Activated CD4-positive, CD25-positive, alpha-beta regulatory T cell treated with anti-CD3 and anti-CD28 coated beads, Interleukin-2, amount 50 U/mL, for 24 hours (primary cell): ENCODE results near the gene SLC25A23.
"Not testable (repeated sequence)": the region's sequence is repeated elsewhere in the genome, so short reads cannot be mapped to it uniquely, and the experiment has no call there.

Source experiments
- ATAC-seq, 2 donors: fragments of 150-1000 bp; cut with Tn5 transposase; one replicate each; pipeline ENCODE4 v1.10.0; 2021; ENCODE audit warnings: mild to moderate bottlenecking in 1 of 2, moderate library complexity in 1 of 2

The SLC25A23 gene

DNA sequence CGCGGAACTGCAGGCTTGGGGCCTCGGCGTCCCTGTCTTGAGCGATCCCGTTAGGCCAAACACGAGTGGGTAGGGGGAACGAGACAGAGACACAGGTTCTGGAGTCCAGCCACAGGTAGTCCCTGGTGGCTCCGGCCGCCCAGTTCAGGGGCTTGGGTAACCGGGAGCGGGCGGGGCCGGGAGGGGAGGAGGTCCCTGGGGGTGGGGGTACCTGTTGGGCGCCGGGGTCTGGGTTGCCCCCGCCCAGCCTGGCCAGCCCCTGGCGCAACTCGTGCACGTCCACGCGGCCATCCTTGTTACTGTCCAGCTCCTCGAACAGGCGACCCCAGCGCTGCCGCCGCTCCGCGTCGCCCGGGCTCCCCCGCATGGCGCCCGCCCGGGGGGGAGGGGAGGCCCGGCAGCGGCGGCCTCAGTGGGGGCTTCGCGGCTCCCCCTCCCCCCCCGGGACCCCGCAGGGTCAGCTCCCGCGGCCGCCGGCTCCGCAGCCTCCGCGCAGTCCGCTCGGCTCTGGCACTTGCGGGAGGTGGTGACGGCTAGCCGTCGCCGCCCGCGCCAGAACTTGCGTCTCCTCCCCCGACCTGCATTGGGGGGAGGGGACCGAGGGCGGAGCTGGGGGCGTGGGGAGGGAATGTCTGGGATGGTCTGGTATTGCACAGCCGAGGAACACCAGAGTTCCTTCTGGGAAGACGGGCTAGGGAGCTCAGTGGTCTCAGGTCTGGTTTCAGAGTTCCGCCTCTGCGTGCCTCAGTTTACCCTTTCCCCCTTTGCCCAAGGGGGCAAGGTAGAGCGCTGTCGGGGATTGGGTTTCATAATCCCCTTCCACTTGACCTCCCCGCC lies at the start of gene SLC25A23:
Gene SLC25A23 (minus strand): TSS at position 531 of the 837 bp plus-strand sequence. CDS start 164 bp downstream, at position 367.
- peak; percentile 8 to 22 for ATAC-seq

DNA sequence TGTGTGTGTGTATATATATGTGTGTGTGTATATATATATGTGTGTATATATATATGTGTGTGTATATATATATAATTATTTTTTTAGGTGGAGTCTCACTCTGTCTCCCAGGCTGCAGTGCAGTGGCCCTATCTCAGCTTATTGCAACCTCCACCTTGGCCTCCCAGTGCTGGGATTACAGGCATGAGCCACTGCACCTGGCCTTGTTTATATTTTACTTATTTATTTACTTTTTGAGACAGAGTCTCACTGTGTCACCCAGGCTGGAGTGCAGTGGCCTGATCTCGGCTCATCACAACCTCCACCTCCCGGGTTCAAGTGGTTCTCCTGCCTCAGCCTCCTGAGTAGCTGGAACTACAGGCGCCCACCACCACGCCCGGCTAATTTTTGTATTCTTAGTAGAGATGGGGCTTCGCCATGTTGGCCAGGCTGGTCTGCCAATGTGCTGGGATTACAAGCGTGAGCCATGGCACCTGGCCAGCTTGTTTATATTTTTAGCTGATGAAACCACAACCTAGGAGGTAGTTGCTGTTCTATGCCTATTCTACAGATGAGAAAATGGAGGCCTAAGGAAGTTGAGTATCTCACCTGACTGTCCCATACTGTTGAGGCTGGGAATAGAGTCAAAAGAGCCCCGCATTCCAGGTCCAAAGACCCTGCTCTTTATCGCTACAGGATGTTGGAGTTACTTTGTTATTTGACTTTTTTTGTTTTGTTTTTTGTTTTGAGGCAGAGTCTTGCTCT lies 48.6 kb upstream of the SLC25A23 start:
- ATAC-seq = not testable (repeated sequence)

DNA sequence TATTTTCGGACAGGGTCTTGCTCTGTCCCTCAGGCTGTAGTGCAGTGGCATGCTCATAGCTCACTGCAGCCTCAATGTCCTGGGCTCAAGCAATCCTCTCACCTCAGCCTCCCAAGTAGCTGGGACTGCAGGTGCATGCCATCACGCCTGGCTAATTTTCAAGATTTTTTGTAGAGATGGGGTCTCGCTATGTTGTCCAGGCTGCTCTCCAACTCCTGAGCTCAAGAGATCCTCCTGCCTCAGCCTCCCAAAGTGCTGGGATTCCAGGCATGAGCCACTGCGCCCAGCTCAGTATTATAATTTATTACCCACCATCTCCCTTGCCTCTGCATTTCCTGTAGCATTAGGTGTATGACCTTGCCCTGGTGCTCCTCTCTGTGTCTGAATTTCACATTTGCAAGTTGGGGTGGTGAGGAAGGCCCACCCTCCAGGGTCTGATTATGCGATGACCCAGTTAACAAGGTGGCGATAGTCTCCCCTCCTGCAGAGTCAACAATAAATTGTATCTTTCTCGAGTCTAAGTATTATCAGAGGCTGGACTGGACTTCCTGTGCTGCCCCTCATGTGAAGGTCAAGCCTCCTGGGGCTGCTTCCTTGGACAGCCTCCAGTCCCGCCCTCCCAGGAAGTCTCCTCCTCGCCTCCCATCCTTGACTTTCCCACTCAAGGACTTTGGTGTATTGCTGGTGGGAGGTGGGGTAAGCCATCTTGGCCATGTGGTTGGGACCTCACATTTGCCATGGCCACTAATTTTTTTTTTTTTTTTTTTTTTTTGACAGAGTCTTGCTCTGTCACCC lies 44.0 kb upstream of the SLC25A23 start:
- ATAC-seq = no peak

DNA sequence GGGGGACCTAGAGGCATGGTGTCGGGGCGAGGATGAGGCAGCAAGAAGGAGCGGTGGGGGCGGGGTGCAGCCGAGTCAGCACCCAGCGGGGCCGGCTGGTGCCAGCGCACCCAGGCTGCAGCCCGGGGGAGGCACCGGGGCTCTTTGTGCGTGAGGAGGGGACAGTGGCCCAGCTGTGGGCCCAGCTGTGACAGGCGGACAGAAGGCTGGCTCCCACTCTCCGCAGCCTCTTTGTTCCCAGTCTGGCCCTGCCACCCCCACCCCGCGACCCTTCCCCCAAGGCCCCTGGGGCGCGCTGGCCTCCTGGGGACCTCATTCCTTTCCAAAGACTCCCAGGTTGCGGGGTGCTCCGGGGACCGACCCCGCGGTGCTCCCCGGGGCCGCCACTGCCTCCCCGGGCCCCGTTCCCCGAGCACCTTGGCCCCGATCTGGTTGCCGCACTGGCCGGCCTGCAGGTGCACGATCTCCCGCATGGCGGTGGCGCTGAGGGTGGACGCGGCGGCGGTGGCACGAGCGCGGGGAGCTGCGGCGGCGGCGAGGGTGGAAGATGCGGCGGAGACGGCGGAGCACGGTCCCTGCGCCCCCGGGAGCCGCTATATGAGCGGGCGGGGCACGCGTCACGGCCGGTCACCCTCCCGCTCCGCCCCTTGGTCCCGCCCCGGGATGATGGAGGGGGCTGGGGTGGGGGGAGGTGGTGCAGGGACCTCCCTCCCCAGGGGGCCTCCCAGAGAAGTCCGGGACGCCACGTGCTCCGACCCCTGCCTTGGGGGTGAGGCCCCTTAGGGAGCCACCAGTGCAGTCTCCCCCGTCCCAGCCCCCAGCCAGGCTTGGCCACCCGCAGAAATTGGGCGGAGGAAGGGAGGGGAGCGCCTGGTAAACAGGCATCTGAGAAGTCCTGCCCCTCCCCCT lies 42.4 kb upstream of the SLC25A23 start, which contains the start of gene TUBB4A:
Gene TUBB4A (minus strand): TSS at position 570 of the 909 bp plus-strand sequence. CDS start 97 bp downstream, at position 473.
- ATAC-seq = peak; percentile 59 to 61

DNA sequence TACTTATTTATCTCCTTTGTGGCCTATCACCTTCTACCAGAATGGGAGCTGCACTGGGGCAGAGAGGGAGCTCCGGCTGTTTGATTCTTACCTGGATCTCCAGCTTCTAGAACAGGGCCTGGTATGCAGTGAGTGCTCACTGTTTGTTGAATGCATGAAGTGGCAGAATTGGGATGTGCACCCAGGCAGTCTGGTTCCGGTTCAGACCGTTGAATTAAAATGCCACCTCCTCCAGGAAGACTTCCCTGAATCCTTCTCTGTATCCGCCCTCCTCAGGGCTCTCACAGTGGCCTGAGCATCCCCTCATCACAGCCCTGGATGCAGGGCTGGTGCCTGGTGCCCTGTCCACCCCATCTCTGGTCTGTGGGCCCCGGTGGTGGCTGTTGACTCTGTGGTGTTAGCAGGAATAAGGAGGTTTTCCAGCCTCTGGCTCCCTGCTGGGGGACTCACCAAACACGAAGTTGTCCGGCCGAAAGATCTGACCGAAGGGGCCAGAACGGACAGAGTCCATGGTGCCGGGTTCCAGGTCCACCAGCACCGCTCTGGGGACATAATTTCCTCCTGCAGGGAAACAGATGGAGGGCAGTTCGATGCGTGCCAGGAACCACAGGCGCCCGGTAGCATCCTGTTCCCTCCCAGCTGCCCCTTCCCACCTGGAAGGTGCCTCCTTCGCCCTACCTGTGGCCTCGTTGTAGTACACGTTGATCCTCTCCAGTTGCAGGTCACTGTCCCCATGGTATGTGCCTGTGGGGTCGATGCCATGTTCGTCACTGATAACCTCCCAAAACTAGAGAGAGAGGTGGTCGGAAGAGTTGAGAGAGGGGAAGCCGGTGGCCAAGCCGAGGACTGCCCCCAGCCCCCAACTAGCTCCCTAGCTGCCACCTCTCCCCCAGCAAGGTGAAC lies 41.5 kb upstream of the SLC25A23 start:
- no peak for ATAC-seq

DNA sequence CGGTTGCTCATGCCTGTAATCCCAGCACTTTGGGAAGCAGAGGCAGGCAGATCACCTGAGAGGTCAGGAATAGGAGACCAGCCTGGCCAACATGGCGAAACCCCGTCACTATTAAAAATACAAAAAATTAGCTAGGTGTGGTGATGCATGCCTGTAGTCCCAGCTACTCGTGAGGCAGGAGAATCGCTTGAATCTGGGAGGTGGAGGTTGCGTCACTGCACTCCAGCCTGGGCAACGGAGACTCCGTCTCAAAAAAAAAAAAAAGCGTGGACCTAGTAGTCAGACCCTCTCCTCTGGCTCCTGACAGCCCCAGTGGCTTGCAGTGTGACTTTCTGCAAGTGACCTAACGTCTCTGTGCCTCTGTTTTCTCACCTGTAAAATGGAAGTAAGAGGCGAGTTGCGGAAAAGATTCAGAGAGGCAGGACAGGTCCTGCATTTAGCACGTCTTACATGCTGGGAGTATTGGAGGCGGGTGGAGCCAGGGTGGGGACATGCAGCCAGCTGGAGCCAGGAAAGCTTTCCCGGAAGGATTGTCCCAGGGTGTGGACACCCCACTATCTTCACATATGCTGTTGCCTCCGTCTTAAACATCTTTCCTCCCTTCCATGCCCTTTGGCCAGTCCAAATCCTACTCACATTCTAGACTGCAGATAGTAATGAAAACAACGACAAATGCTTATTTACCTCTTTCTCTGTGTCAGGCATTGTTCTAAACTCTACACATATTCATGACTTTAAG lies 39.6 kb upstream of the SLC25A23 start:
- no peak for ATAC-seq

DNA sequence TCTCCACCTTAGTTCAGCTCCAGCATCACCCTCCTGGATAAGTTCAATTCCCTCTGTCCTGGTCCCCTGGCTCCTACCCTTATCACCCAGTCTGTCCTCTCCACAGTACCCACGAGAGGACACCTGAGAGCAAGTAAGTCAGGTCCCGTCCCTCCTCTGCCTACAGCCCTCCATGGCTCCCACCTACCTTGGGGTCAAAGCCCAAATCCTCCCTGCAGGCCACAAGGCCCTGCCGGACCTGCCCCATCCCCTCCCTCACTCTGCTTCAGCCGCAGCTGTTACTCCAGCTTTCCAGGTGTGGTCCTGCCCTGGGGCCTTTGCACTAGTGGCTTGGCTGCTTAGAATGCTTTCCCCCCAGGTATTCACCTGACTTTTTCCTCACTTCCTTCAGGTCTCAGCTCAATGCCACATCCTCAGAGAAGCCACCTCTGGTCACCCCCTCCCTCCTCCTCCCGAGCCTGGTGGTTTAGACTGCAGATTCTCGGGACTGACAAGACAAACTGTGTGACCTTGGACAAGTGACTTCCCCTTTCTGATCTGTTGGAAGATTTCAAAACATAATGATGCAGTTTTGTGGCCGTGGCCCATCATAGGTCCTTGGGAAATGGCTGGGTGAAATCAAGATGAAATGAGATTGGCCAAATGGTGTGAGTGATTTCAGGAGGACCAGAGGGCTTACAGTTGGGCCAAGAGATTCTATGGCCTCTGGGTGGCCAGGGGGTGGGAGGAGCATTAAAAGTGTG lies 38.9 kb upstream of the SLC25A23 start:
- ATAC-seq = no peak

DNA sequence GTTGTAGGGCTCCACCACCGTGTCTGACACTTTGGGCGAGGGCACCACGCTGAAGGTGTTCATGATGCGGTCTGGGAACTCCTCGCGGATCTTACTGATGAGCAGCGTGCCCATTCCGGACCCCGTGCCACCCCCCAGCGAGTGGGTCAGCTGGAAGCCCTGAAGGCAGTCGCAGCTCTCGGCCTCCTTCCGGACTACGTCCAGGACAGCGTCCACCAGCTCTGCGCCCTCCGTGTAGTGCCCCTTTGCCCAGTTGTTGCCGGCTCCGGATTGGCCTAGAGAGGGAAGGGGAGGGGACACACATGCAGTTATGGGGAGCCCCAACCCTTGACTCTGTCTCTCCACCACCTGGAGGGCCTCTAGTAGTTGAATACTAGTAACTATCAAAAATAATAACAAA lies 36.4 kb upstream of the SLC25A23 start:
- ATAC-seq = no peak

DNA sequence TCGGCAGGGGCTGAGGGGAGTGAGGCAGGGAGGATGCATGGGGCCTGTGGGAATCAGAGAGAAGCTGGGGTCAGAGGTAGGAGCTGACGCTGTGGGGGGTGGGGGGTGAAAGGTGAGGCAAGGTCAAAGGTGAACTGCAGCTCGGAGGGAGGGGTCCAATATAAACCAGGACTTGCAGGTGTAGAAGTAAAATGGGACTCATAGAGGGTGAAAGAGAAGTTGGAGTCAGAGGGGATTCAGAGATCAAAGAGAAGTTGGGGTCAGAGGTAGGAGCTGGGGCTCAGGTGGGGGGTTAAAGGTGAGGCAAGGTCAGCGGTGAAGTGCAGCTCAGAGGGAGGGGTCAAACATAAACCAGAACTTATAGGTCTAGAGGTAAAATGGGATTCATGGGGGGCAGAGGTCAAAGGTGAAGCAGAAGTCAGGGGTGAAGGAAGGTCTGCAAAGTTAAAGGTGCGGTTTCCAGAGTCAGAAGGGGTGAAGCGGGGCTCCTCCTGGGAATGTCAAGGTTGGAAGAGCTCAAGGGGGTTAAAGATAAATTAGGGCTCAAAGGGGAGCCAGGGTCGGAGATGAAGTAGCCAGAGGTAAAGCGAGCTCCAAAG lies 34.9 kb upstream of the SLC25A23 start:
- ATAC-seq = no peak

DNA sequence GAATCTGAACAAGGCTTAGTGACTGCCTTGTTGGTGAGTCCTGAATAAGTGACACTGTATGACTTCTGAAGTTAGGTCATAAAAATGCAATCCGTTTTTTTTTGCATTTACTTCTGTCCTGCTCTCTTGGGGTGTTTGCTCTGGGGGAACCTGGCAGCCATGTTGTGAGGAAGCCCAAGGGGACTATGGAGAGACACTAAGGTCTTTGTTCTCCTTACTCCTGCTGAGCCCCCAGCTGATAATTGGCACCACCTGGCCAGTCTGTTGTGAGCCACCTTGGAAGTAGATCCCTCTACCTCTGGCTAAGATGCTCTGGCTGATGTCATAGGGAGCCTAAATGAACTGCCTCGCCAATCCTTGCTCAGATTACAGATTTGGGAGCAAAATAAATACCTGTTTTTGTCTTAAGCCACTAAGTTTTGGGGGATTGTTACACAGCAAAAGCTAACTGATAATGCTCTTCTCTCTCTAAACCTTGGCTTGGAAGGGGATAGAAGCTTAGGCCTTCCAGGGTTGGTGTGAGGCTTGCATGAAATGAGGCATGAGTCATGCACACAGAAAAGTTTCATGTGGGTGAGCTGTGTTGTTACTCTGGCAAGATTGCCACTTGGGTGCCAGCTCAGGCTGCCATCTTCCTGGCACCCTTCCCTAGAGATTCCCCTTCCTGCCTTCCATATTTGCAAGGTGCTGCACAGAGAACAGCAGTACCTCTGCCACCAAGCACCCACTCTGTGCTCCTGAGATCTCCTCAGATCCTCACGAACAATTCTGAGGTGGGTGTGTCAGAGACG lies 32.4 kb upstream of the SLC25A23 start:
- ATAC-seq = no peak

DNA sequence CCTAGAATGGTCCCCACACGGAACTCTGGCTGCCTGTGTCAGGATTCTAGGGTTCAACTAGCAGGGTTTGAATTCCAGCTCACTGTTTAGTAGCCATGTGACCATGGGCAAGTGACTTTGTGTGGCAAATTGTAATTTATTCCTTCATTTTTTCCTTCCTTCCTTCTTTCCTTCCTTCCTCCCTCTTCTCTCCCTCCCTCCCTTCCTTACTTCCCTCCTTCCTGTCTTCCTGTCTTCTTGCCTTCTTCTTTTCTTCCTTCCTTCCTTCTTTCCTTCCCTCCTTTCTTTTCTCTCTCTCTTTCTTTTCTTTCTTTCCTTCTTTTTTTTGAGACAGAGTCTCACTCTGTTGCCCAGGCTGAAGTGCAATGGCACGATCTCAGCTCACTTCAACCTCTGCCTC lies 30.5 kb upstream of the SLC25A23 start:
- no peak for ATAC-seq

DNA sequence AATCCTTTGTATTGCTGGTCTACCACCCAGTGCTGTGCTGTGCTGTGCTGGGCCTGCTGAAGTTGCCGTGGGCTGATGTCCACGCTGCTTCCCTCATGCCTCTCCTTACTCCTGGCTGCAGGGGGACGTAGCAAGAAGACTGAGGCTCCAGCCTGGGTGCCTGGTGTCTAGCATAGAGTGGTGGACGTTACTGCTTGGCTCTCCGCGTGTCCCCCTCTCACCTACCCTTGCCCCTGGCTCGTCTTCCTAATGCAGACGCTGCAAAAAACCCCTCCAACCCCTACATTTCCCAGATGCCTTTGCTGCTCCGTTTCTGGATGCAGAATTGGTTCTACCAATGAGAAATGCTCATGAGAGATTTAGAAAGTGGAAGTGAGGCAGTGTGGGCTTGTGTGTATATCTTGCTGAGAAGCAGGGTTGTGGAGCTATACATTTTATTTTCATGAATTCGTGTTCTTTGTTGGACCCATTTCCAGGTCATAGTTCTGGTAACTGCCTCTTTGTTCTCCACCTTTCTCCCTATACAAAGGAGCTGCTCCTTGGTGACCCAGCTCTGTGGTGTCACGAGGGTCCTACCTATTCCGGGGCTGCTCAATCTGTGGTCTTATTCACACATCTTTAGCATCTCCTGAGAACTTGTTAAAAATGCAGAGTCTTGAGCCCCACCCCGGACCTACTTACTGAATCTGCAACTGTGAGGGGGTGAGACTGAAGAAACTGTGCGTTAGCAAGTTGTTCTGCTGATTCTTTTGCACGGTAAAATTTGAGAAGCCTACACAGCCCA lies 29.9 kb upstream of the SLC25A23 start:
- ATAC-seq = peak; percentile 79 to 89

DNA sequence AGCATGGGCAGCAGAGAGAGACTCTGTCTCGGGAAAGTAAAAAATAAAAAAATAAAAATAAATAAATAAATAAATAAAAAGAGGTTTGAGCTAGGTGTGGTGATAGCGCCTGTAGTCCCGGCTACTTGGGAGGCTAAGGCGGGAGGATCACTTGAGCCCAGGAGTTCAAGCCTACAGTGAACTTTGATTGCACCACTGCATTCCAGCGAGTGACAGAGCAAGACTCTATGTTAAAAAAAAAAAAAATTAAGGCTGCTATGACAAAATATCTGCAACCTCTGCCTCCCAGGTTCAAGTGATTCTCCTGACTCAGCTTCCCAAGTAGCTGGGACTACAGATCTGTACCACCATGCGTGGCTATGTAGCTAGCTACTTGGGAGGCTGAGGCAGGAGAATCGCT lies 25.2 kb upstream of the SLC25A23 start:
- ATAC-seq = no peak

DNA sequence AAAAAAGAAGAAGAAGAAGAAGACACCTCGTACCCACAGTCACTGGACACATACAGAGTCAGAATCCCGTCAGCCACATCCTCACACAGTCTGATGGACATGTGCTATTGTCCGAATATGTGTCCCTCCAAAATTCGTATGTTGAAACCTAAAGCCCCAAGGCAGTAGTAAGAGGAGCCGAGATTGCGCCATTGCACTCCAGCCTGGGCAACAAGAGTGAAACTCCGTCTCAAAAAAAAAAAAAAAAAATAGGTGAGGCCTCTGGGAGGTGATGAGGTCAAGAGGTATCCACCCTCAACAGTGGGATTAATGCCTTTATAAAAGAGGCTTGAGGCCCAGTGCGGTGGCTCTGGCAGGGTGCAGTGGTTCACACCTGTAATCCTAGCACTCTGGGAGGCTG lies 24.6 kb upstream of the SLC25A23 start:
- no peak for ATAC-seq

DNA sequence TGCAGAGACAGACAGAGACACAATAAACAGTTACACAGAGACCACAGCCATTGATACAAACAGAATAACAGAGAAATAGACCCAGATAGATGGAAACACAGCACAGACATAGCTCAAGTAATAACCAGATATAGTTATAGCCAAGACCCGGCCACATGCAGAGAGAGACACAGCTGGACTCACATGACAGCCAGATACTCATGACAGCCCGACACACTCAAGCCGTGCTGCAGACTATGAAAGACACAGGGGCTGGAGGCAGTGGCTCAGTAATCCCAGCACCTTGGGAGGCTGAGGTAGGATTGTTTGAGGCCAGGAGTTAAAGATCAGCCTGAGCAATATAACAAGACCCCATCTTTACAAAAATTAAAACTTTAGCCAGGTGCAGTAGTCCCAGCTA lies 23.6 kb upstream of the SLC25A23 start:
- ATAC-seq = no peak

DNA sequence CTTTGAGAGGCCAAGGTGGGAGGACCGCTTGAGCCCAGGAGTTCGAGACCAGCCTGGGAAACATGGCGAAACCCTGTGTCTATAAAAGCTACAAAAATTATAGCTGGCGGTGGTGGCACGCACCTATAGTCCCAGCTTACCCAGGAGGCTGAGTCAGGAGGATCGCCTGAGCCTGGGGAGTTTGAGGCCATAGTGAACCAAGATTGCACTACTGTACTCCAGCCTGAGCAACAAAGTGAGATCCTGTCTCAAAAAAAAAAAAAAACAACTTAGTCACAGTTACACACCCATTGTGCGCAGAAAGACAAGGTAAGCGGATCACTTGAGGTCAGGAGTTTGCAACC lies 22.7 kb upstream of the SLC25A23 start:
- peak; percentile 18 to 19 for ATAC-seq
